SK-N-SH (cell line): ENCODE results near the gene ARL2BP. TPM values are rescaled to one million over a fixed set of nuclear protein-coding genes. Genes with fewer than 3 reads are reported as not detected.

Experiments used
- CTCF ChIA-PET: fragments of 300-600, 350-600 bp; formaldehyde crosslinking; extraction: SDS; loops from one replicate; lab custom pipeline; 2021; lab: Yijun Ruan, JAX
- POLR2A ChIA-PET: fragments of 350-600 bp; sonication (Branson Sonifier 250); formaldehyde crosslinking; extraction: SDS; loops from one replicate; lab custom pipeline; 2020; ENCODE audit warnings: antibody characterized with exemption, inconsistent platforms; lab: Yijun Ruan, JAX
- DNase-seq: peaks from one replicate; pipeline ENCODE4 v3.0.0; 2012
- H2AFZ ChIP-seq: fragments of 200-600 bp; sonication (generic); 2 replicates; pipeline ENCODE4 v1.8.1; 2016; ENCODE audit warnings: antibody characterized with exemption, mild to moderate bottlenecking, low read depth
- H3F3A ChIP-seq: fragments of 200-600 bp; sonication (generic); replicated peaks from 2 replicates; pipeline ENCODE3; 2016; ENCODE audit warnings: antibody characterized with exemption, mild to moderate bottlenecking; ENCODE audit not compliant: insufficient read depth
- H3K27ac ChIP-seq, 2 experiments: fragments of 200-500 bp in 1 of 2; fragments of 200-600 bp in 1 of 2; sonication (Bioruptor generic) in 1 of 2; sonication (generic), shearing (Covaris generic) in 1 of 2; 2 replicates each; pipeline versions ENCODE4 v1.5.1 to v1.6.1; 2014 to 2016; ENCODE audit warnings: low read depth in 2 of 2, inconsistent platforms in 1 of 2, low read length in 1 of 2, mild to moderate bottlenecking in 1 of 2, mixed read lengths in 1 of 2
- H3K27me3 ChIP-seq: fragments of 200-600 bp; sonication (generic), shearing (Covaris generic); 2 replicates; pipeline ENCODE4 v1.6.1; 2016; ENCODE audit warnings: mixed run types; ENCODE audit not compliant: insufficient read depth
- H3K36me3 ChIP-seq, 2 experiments: fragments of 200-500 bp in 1 of 2; fragments of 200-600 bp in 1 of 2; sonication (Bioruptor generic) in 1 of 2; sonication (generic) in 1 of 2; replicated peaks in 1 of 2; 2 replicates each; pipeline versions ENCODE3 to v1.5.1; 2014 to 2016; ENCODE audit warnings: low read length in 1 of 2, mild to moderate bottlenecking in 1 of 2; ENCODE audit not compliant: insufficient read depth in 2 of 2, control insufficient read depth in 1 of 2
- H3K4me1 ChIP-seq, 2 experiments: fragments of 200-500 bp in 1 of 2; fragments of 200-600 bp in 1 of 2; sonication (Bioruptor generic) in 1 of 2; sonication (generic), shearing (Covaris generic) in 1 of 2; 2 replicates each; pipeline versions ENCODE4 v1.5.1 to v1.6.1; 2014 to 2016; ENCODE audit warnings: low read depth in 1 of 2, low read length in 1 of 2, mixed run types in 1 of 2; ENCODE audit not compliant: insufficient read depth in 2 of 2, control insufficient read depth in 1 of 2
- H3K4me2 ChIP-seq: fragments of 200-600 bp; sonication (generic), shearing (Covaris generic); 2 replicates; pipeline ENCODE4 v1.6.1; 2017; ENCODE audit warnings: mixed run types
- H3K4me3 ChIP-seq, 2 experiments: fragments of 200-500 bp in 1 of 2; fragments of 200-600 bp in 1 of 2; sonication (Bioruptor generic) in 1 of 2; sonication (generic), shearing (Covaris generic) in 1 of 2; 2 replicates each; pipeline versions ENCODE4 v1.5.1 to v1.8.1; 2014 to 2016; ENCODE audit warnings: low read depth in 2 of 2, inconsistent platforms in 1 of 2, low read length in 1 of 2, mild to moderate bottlenecking in 1 of 2, mixed read lengths in 1 of 2, moderate library complexity in 1 of 2
- H3K79me2 ChIP-seq: fragments of 200-600 bp; sonication (generic); 2 replicates; pipeline ENCODE4 v1.8.1; 2017; ENCODE audit warnings: mild to moderate bottlenecking; ENCODE audit not compliant: insufficient read depth
- H3K9ac ChIP-seq: fragments of 200-600 bp; sonication (generic); 2 replicates; pipeline ENCODE4 v1.6.1; 2017; ENCODE audit warnings: mixed run types
- H3K9me2 ChIP-seq: fragments of 200-600 bp; sonication (generic); 2 replicates; pipeline ENCODE4 v1.6.1; 2017; ENCODE audit warnings: mixed run types
- H3K9me3 ChIP-seq: fragments of 200-600 bp; sonication (generic); 2 replicates; pipeline ENCODE4 v1.6.1; 2017; ENCODE audit warnings: mixed run types, mild to moderate bottlenecking, moderate library complexity
- H4K20me1 ChIP-seq: fragments of 200-600 bp; sonication (generic); 2 replicates; pipeline ENCODE4 v1.6.1; 2017; ENCODE audit warnings: mild to moderate bottlenecking, mixed run types; ENCODE audit not compliant: insufficient read depth
- CHD2 ChIP-seq: fragments of 150-350 bp; IDR thresholded peaks from 2 replicates; pipeline ENCODE4 v1.6.1; 2018; ENCODE audit warnings: low read length; ENCODE audit not compliant: partially characterized antibody
- ELF1 ChIP-seq: IDR thresholded peaks from 2 replicates; pipeline ENCODE4 v1.4.0; 2012
- EZH2phosphoT487 ChIP-seq: fragments of 200-600 bp; sonication (generic); IDR thresholded peaks from 2 replicates; pipeline ENCODE4 v1.6.1; 2017; ENCODE audit warnings: low read depth, mixed run types, mild to moderate bottlenecking, antibody characterized with exemption, moderate library complexity, borderline replicate concordance
- GABPA ChIP-seq: IDR thresholded peaks from 2 replicates; pipeline ENCODE4 v1.4.0; 2012; ENCODE audit warnings: low read depth, mild to moderate bottlenecking
- GATA2 ChIP-seq: sonication (generic); formaldehyde crosslinking; IDR thresholded peaks from 2 replicates; pipeline ENCODE4 v1.5.0; 2020; ENCODE audit warnings: mild to moderate bottlenecking, missing genetic modification reagents
- MEF2A ChIP-seq: IDR thresholded peaks from 2 replicates; pipeline ENCODE4 v1.4.0; 2012; ENCODE audit warnings: low read depth, borderline replicate concordance
- MXI1 ChIP-seq: IDR thresholded peaks from 2 replicates; pipeline ENCODE4 v1.6.1; 2012; ENCODE audit warnings: mild to moderate bottlenecking, low read depth, low read length, improper control_type of control experiment
- NRF1 ChIP-seq: IDR thresholded peaks from 2 replicates; pipeline ENCODE4 v1.6.1; 2012; ENCODE audit warnings: low read depth, mild to moderate bottlenecking, low read length
- POLR2AphosphoS5 ChIP-seq: IDR thresholded peaks from 2 replicates; pipeline ENCODE4 v1.6.1; 2012; ENCODE audit warnings: low read depth, low read length
- RAD21 ChIP-seq: IDR thresholded peaks from 2 replicates; pipeline ENCODE4 v1.6.1; 2012; ENCODE audit warnings: mild to moderate bottlenecking, low read length
- RCOR1 ChIP-seq: fragments of 150-350 bp; IDR thresholded peaks from 2 replicates; pipeline ENCODE4 v1.6.1; 2017; ENCODE audit warnings: antibody characterized with exemption, low read length
- RFX5 ChIP-seq: IDR thresholded peaks from 2 replicates; pipeline ENCODE4 v1.6.1; 2012; ENCODE audit warnings: mild to moderate bottlenecking, improper control_type of control experiment, low read length
- SIN3A ChIP-seq: IDR thresholded peaks from 2 replicates; pipeline ENCODE4 v1.6.1; 2012; ENCODE audit warnings: low read depth, mild to moderate bottlenecking, low read length, moderate library complexity, borderline replicate concordance
- SMC3 ChIP-seq: IDR thresholded peaks from 2 replicates; pipeline ENCODE4 v1.6.1; 2012; ENCODE audit warnings: low read depth, low read length, improper control_type of control experiment
- YY1 ChIP-seq: IDR thresholded peaks from 2 replicates; pipeline ENCODE4 v1.4.0; 2012; ENCODE audit warnings: low read depth, mild to moderate bottlenecking
- WGBS: methylation state at CpG from one replicate; pipeline ENCODE4 v1.1.6; 2017; ENCODE audit warnings: low lambda C conversion rate; 5-methylcytosine and 5-hydroxymethylcytosine counted together
- polyA plus RNA-seq, 3 experiments: library from polyadenylated mRNA; depleted of rRNA; stranded (reverse); fragments of >200 nt; gene quantifications; 2 replicates each; pipeline ENCODE4 v1.2.3, GENCODE V29; 2012
- TF ChIP-seq, protein P1 (sequence below): IDR thresholded peaks from 2 replicates; pipeline ENCODE4 v1.4.0; 2012; ENCODE audit warnings: low read depth, borderline replicate concordance
- TF ChIP-seq, protein P2 (sequence below): IDR thresholded peaks from 2 replicates; pipeline ENCODE4 v1.4.0; 2012; ENCODE audit warnings: low read depth
- TF ChIP-seq, protein P3 (sequence below): fragments of 150-350 bp; IDR thresholded peaks from 2 replicates; pipeline ENCODE4 v1.6.1; 2017; ENCODE audit warnings: antibody characterized with exemption, low read length, low read depth, borderline replicate concordance

ARL2BP gene
- polyA plus RNA-seq, 1 of the 3 experiments (the other 2 are of a cell fraction), result 61.8 TPM

DNA sequence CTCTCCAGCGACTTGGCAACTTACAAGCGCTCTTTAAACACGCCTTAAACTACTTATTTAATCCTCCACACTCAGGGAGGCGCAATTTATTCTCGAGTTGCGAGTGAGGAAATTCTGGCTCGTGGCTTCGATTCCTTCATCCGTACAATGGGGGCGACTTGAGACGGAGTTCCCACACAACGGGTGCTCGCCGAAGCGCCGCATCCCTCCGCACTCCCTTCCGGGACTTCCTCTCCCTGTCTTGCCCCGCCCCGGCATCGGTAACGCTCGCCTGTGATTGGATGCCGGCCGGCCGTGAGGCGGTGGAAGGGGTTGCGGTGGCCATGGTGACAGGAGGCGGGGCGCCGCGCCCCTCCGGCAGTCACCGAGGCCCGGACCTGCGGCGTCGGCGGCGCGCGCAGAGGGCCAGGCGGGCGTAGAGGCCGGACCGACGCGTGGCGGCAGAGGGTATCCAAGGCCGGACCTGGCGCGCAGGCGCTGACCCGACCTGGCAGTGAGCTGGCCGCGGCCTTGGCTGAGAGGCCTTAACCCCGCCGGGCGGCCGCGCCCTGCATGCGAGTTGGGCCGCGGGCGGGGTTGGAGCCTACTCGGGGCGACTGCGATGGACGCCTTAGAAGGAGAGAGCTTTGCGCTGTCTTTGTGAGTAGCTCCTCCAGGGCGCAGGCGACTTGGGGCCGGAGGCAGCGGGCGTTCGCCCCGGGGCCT, at the start of gene ARL2BP (continued):
- TF ChIP-seq MEF2A (no peak), SMC3 (peak; percentile 13; the same call in 1 of the 2 replicates), RAD21 (no peak; the same call in 1 of the 2 replicates), CHD2 (peak; percentile 49), GATA2 (CRISPR knock-in tag) (no peak), MXI1 (peak; percentile 66), YY1 (no peak), EZH2phosphoT487 (no peak), RFX5 (no peak), GABPA (peak; percentile 71)
- TF ChIP-seq, protein P1, sequence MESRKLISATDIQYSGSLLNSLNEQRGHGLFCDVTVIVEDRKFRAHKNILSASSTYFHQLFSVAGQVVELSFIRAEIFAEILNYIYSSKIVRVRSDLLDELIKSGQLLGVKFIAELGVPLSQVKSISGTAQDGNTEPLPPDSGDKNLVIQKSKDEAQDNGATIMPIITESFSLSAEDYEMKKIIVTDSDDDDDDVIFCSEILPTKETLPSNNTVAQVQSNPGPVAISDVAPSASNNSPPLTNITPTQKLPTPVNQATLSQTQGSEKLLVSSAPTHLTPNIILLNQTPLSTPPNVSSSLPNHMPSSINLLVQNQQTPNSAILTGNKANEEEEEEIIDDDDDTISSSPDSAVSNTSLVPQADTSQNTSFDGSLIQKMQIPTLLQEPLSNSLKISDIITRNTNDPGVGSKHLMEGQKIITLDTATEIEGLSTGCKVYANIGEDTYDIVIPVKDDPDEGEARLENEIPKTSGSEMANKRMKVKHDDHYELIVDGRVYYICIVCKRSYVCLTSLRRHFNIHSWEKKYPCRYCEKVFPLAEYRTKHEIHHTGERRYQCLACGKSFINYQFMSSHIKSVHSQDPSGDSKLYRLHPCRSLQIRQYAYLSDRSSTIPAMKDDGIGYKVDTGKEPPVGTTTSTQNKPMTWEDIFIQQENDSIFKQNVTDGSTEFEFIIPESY, result no peak

DNA sequence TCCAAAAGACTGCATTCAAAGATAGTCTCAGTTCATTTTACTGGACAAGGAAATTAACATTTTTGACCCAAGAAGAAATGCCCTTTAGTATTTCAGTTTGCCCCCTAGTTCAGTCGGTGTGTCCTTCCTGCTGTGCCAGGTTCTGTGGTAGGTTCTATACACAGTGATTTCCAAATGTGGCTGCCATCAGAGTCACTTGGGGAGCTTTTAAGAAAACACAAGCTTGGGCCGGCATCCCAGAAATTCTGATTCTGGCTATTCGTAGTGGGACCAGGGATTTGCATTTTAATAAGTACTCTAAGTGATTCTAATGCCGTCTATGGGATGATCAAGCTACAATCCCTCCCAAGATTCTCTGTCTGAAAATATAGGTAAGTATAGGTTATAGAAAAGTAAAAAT, 48.8 kb upstream of the ARL2BP start:
- Histone ChIP-seq H3K4me2 (0 out of 2 replicates have a peak overlapping the region, but pooled peaks have one; percentile 8), H4K20me1 (no peaks in the 10 kb centered on the region), H3K9me2 (no peaks in the 10 kb centered on the region)
- WGBS, result 22% methylated on average over 4 of the region's 4 CpGs
- DNase-seq, result peak; percentile 27
- TF ChIP-seq MEF2A (no peak), POLR2AphosphoS5 (no peak), GABPA (no peak), RFX5 (no peak), RCOR1 (no peak), EZH2phosphoT487 (no peak), SIN3A (no peak), NRF1 (no peak), ELF1 (no peak)
- TF ChIP-seq, protein P2, sequence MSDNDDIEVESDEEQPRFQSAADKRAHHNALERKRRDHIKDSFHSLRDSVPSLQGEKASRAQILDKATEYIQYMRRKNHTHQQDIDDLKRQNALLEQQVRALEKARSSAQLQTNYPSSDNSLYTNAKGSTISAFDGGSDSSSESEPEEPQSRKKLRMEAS, result no peak
- TF ChIP-seq, protein P3, sequence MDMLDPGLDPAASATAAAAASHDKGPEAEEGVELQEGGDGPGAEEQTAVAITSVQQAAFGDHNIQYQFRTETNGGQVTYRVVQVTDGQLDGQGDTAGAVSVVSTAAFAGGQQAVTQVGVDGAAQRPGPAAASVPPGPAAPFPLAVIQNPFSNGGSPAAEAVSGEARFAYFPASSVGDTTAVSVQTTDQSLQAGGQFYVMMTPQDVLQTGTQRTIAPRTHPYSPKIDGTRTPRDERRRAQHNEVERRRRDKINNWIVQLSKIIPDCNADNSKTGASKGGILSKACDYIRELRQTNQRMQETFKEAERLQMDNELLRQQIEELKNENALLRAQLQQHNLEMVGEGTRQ, result no peak
- TF ChIP-seq, all 33 proteins: peak for 0
- Histone ChIP-seq H3K4me1 (peaks cover 19 to 38% of the 10 kb centered on the region in 2 experiments), H3K27ac (peak overlapping the region; percentile 91 to 98), H3F3A (peaks cover 24% of the 10 kb centered on the region), H2AFZ (peak overlapping the region; percentile 5; the same call in 1 of the 2 replicates), H3K9me3 (no peaks in the 10 kb centered on the region), H3K9ac (peak overlapping the region; percentile 13; the same call in 1 of the 2 replicates), H3K36me3 (peaks cover 2 to 4% of the 10 kb centered on the region in 2 experiments), H3K27me3 (no peaks in the 10 kb centered on the region), H3K79me2 (peaks cover 78% of the 10 kb centered on the region), H3K4me3 (no peak overlapping the region)
- POLR2A ChIA-PET, result interaction anchor here (1.4 to 1.9 kb wide), 2 partner anchors 9 to 11 kb away, joined by 5 to 7 read pairs; partner anchors contain the start of genes PSME3IP1 and RSPRY1
- CTCF ChIA-PET, result interaction anchor here (0.7 to 2.2 kb wide), 6 partner anchors 9 to 561 kb away, joined by 3 to 9 read pairs (median 4); partner anchors contain the start of genes ARL2BP and CX3CL1
